ENCODE results near the gene COL4A2. TPM values are rescaled to one million over a fixed set of nuclear protein-coding genes. Genes with fewer than 3 reads are reported as not detected.

The COL4A2 gene
- total RNA-seq, 6 experiments from 2014 or later = 8.4 to 65.8 (median 42.5) TPM

DNA sequence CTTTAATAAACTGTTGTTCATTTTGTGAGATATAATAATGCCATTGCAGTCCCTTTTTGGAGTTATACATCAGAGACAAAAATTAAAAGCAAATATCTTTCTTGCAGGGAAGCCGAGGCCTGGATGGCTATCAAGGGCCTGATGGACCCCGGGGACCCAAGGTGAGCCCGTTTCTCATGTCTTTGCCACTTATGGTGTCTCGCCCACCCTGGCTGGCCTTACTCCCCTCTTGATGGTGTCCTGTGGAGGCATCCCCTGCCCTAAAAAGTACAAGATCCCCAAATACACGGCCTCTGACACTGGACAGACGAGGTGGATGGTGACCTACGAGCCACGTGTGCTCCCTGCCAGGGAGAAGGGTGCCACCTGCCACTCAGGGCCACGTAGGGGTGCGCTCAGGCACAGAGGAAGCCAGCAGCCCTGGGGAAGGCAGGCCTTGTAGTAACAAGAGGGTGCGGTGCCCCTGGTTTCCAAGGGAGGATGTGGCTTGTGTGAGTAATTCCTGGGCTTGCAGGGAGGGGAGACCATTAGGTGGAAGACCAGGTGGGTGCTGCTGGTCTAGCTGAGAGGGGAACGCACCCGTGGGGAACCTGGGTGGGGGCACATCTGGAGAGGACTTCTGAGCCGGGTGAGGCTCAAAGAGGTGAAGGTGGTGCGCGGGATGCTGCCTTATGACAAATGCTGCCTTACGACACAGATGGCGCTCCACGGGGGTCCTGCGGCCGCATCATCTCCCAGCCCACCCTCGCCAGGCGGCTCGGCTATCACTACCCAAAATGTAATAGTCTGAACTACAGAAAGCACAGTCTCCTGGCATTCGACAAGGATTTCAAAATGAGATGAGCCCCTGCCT, 138.9 kb downstream of the COL4A2 start:
- H3K4me3 ChIP-seq = no peak overlapping the region
- no peaks in the 10 kb centered on the region for H3K9me3 ChIP-seq
- peak in 1 of 4 donors; percentile 12 for ATAC-seq

DNA sequence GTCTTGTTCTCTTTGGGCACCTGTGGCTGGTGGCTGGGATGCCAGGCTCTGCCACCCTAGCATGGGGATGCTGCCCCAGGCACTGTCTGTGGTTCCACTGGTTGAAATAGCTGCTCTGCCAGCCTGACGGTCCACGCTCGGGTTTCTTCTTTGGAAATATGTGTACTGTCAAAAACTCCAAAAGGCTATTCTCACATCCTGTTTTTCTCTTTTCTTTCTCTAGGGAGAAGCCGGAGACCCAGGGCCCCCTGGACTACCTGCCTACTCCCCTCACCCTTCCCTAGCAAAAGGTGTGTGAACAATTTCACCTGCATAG, 139.4 kb downstream of the COL4A2 start:
- no peak overlapping the region for H3K27ac ChIP-seq
- no peak for TF ChIP-seq POLR2A (IDR thresholded peaks at IDR 0.05)
- TF ChIP-seq, protein P1, sequence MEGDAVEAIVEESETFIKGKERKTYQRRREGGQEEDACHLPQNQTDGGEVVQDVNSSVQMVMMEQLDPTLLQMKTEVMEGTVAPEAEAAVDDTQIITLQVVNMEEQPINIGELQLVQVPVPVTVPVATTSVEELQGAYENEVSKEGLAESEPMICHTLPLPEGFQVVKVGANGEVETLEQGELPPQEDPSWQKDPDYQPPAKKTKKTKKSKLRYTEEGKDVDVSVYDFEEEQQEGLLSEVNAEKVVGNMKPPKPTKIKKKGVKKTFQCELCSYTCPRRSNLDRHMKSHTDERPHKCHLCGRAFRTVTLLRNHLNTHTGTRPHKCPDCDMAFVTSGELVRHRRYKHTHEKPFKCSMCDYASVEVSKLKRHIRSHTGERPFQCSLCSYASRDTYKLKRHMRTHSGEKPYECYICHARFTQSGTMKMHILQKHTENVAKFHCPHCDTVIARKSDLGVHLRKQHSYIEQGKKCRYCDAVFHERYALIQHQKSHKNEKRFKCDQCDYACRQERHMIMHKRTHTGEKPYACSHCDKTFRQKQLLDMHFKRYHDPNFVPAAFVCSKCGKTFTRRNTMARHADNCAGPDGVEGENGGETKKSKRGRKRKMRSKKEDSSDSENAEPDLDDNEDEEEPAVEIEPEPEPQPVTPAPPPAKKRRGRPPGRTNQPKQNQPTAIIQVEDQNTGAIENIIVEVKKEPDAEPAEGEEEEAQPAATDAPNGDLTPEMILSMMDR (IDR thresholded peaks at IDR 0.05) = no peak
- H3K4me1 ChIP-seq = no peaks in the 10 kb centered on the region
- WGBS (ENCODE audit: insufficient coverage, low coverage, low lambda C conversion rate, missing lambda C conversion rate) = 75% methylated on average over 4 of the region's 4 CpGs
- H3K27me3 ChIP-seq = no peaks in the 10 kb centered on the region
- ATAC-seq = no peak
- no peak overlapping the region for H3K4me3 ChIP-seq
- no peaks in the 10 kb centered on the region for H3K36me3 ChIP-seq
- no peak for DNase-seq
- intact Hi-C loops (cut with DNase I) = no loop called here
- no peaks in the 10 kb centered on the region for H3K9me3 ChIP-seq

More for the DNA sequence above, 138.9 kb downstream of the COL4A2 start:
- no peak for TF ChIP-seq POLR2A (IDR thresholded peaks at IDR 0.05)
- TF ChIP-seq, protein P1 (IDR thresholded peaks at IDR 0.05) = no peak
- H3K27ac ChIP-seq = no peak overlapping the region
- no peaks in the 10 kb centered on the region for H3K27me3 ChIP-seq
- H3K4me1 ChIP-seq = no peaks in the 10 kb centered on the region
- no peak for DNase-seq
- H3K36me3 ChIP-seq = no peaks in the 10 kb centered on the region
- intact Hi-C loops (cut with DNase I) = no loop called here
- 58% methylated on average over 5 of the region's 25 CpGs for WGBS (ENCODE audit: insufficient coverage, low coverage, low lambda C conversion rate, missing lambda C conversion rate)

DNA sequence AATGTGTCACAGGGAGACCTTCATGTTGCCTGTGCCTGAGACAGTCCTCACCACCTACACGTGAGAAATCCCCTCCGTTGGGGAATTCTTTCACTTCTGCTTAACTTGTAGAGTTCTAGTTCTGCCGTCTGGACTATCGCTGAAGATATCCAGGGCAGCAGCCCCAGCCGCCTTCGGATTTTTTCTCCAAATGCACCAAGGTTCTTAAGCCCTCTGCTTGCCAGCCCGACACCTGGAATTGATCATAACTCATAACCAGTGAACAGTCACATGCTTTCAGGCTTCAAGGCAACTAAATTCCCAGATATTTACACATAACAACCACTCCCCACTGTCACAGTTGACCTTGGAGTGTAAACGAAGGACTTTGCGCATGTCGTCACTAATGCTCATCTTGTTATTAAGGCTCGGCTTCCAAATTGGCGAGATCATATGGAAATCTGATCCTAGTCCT, 140.0 kb downstream of the COL4A2 start:
- Histone ChIP-seq H3K27ac (no peak overlapping the region), H3K36me3 (no peaks in the 10 kb centered on the region), H3K4me3 (no peak overlapping the region), H3K27me3 (no peaks in the 10 kb centered on the region), H3K4me1 (no peaks in the 10 kb centered on the region), H3K9me3 (no peaks in the 10 kb centered on the region)
- no peak for DNase-seq
- intact Hi-C loops (cut with DNase I) = no loop called here
- 52% methylated on average over 12 of the region's 12 CpGs for WGBS (ENCODE audit: insufficient coverage, low coverage, low lambda C conversion rate, missing lambda C conversion rate)
- ATAC-seq = peak in 1 of 4 donors; percentile 12
- no peak for TF ChIP-seq POLR2A (IDR thresholded peaks at IDR 0.05)
- TF ChIP-seq, protein P1 (IDR thresholded peaks at IDR 0.05) = no peak

DNA sequence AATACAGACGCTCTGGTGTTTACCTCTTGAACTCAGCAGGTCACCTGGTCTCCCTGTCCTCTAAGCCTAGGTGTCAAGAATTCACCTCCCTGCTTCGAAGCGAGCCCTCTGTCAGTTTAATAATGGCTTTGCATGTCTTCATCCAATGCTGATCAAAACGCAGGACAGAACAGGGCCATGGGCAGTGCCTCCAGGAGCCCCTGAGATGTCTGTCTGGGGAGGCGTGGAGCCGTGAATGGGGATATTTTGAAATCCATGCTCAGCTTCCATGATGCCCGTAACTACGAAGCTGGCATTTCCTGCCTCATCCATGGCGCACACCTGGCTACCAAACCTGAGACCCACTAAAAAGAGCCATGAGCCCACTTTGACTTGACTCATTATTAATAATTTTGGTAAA, 140.7 kb downstream of the COL4A2 start:
- ATAC-seq = no peak
- no peaks in the 10 kb centered on the region for H3K4me1 ChIP-seq

More for the DNA sequence above, 140.7 kb downstream of the COL4A2 start:
- no peaks in the 10 kb centered on the region for H3K27me3 ChIP-seq
- no peaks in the 10 kb centered on the region for H3K9me3 ChIP-seq
- no peak overlapping the region for H3K27ac ChIP-seq
- no peak overlapping the region for H3K4me3 ChIP-seq
- intact Hi-C loops (cut with DNase I) = no loop called here
- H3K36me3 ChIP-seq = no peaks in the 10 kb centered on the region
- TF ChIP-seq POLR2A (IDR thresholded peaks at IDR 0.05) = no peak
- TF ChIP-seq, protein P1 (IDR thresholded peaks at IDR 0.05) = no peak
- no peak for DNase-seq
- WGBS (ENCODE audit: insufficient coverage, low coverage, low lambda C conversion rate, missing lambda C conversion rate) = 70% methylated on average over 4 of the region's 9 CpGs

Measured in right lobe of liver (tissue), 6 donors.